Hematopoietic multipotent progenitor cell treated with erythropoietin and hydrocortisone succinate and interleukin-3 and kit ligand, for 15 days (in vitro differentiated cells): ENCODE results near the gene PM20D1.
"Not testable (repeated sequence)": the region's sequence is repeated elsewhere in the genome, so short reads cannot be mapped to it uniquely, and the experiment has no call there.

Experiments used
- DNase-seq: peaks from one replicate; pipeline ENCODE4 v3.0.0-alpha.2; 2015; ENCODE audit warnings: low spot score

Gene PM20D1

GRCh38 chr1:205849619-205850355, at the start of gene PM20D1:
Gene PM20D1 (minus strand): TSS chr1:205850132. CDS start chr1:205850072, 60 bp downstream.
- DNase-seq = peak; percentile 82

GRCh38 chr1:205896351-205896750, 46.4 kb upstream of the PM20D1 start:
- DNase-seq = no peak

- not testable (repeated sequence) for DNase-seq
Observed at GRCh38 chr1:205894119-205894518, 44.2 kb upstream of the PM20D1 start.

GRCh38 chr1:205892175-205892574, 42.2 kb upstream of the PM20D1 start:
- DNase-seq = not testable (repeated sequence)

- DNase-seq = not testable (repeated sequence)
Observed at GRCh38 chr1:205891481-205891880, 41.5 kb upstream of the PM20D1 start.

GRCh38 chr1:205890631-205891030, 40.7 kb upstream of the PM20D1 start:
- DNase-seq = not testable (repeated sequence)

- not testable (repeated sequence) for DNase-seq
Observed at GRCh38 chr1:205889706-205890105, 39.8 kb upstream of the PM20D1 start.

GRCh38 chr1:205889006-205889405, 39.1 kb upstream of the PM20D1 start:
- DNase-seq = not testable (repeated sequence)

GRCh38 chr1:205883792-205884191, 33.9 kb upstream of the PM20D1 start:
- no peak for DNase-seq

- DNase-seq = no peak
Observed at GRCh38 chr1:205880923-205881322, 31.0 kb upstream of the PM20D1 start.

- DNase-seq = no peak
Observed at GRCh38 chr1:205879974-205880373, 30.0 kb upstream of the PM20D1 start.

- DNase-seq = no peak
Observed at GRCh38 chr1:205878026-205878425, 28.1 kb upstream of the PM20D1 start.

GRCh38 chr1:205873148-205873547, 23.2 kb upstream of the PM20D1 start:
- DNase-seq = not testable (repeated sequence)

GRCh38 chr1:205870236-205870635, 20.3 kb upstream of the PM20D1 start:
- no peak for DNase-seq

GRCh38 chr1:205861540-205861939, 11.6 kb upstream of the PM20D1 start:
- no peak for DNase-seq

- DNase-seq = no peak
Observed at GRCh38 chr1:205858141-205858961, 8.4 kb upstream of the PM20D1 start.

GRCh38 chr1:205857501-205857900, 7.6 kb upstream of the PM20D1 start:
- DNase-seq = not testable (repeated sequence)

GRCh38 chr1:205856433-205856832, 6.5 kb upstream of the PM20D1 start:
- no peak for DNase-seq

GRCh38 chr1:205852969-205853368, 3.0 kb upstream of the PM20D1 start:
- no peak for DNase-seq

- no peak for DNase-seq
Observed at GRCh38 chr1:205851993-205852392, 2.1 kb upstream of the PM20D1 start.

GRCh38 chr1:205843036-205843859, 6.7 kb downstream of the PM20D1 start:
- no peak for DNase-seq

GRCh38 chr1:205842229-205842628, 7.7 kb downstream of the PM20D1 start:
- DNase-seq = no peak
